Fibroblast of skin of scalp (primary cell): ENCODE measurements around the gene OTOGL.
A peak's percentile ranks its signal among the peaks of the same experiment; 100 is the strongest.
"Not testable (repeated sequence)": the region's sequence is repeated elsewhere in the genome, so short reads cannot be mapped to it uniquely, and the experiment has no call there.

ENCODE experiments used
- DNase-seq: peaks from one replicate; pipeline ENCODE4 v3.0.0-alpha.2; 2013

The OTOGL gene

DNA sequence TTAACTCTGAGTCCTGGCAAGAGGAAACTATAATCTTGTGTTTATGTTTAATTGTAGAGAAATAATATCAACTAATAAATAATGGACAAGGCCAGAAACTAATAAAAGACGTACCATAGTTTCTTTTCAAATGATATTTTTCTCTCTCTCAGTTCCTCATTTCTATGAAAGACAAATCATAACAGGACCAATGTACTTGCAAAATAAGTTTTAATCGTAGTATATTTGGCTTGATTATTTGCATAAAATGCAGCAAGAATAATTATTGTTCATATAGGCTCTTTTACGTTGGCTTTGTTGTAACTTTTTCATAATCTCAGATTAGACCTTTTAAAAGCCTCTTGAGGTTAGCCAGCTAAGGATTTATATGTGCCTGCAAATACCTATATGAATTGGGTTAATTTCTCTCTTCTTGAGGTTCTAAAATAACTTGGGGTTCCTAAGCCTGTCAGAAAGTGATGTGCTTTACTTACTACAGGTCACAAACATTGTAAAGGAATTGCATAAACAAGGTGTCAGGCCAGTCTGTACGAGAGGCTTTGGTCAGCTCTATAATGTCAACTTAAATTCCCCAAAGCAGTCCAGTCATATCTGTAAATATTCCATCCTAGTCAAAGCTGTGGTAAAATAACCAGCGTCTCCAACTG lies 191.9 kb downstream of the OTOGL start:
- DNase-seq: no peak

DNA sequence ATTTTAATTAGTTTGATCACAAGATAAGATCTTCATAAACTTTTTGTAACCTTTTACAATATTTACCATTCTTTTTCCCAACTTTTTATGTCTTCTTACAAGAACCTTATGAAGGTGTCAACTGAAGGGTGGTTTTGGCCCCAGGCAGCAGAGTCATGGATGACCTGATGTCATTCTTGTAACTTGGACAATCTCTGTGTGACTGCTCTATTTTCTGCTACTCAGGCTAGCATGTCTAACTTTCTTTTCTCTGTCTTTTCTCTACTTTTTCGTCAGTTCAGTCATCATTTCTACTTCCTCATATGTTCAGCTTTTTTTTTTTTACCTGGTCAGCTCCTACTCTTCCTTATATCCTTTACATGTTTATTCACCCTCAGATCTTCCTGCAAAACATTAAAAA lies 194.0 kb downstream of the OTOGL start:
- DNase-seq: no peak

DNA sequence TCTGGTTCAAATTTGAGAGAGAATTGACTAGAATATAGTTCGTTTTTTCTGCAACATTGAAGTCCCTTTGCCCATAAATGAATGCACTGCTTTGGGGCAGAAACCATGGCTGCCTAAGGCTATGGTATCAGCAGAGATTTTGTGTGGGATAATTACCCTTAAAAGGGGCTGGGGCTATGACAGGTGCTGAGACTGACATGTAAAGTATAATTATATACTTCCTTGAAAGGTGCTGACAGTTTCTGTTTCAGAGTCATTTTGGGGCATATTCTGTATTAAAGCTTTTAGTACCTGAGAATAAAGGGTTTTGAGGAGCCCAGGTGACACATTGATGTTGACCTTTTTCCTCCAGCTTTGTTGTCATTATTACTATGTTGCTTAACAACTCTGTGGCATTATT lies 194.4 kb downstream of the OTOGL start:
- DNase-seq: no peak

DNA sequence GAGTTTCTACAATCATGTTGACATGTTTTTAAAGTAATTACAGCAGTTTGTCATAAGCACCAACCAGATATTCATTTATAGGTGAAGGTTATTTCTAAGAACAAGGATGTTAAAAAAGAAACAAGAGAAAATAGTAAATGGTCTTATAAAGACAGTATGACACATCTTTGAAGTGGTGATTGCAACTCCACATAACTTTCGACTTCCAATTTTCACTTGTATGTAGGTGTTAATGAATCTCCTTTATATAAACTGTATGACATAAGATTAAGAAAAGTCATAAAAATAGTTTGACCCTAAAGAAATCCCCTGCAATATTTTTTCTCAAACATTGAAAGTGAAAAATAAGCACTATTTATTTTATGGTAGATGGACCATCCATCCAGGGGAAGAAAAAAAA lies 199.9 kb downstream of the OTOGL start:
- no peak for DNase-seq

- no peak for DNase-seq
These were observed 200.6 kb downstream of the OTOGL start for GRCh38 chr12:80299976-80300375.

- DNase-seq: not testable (repeated sequence)
These were observed 208.1 kb downstream of the OTOGL start for GRCh38 chr12:80307436-80307835.

DNA sequence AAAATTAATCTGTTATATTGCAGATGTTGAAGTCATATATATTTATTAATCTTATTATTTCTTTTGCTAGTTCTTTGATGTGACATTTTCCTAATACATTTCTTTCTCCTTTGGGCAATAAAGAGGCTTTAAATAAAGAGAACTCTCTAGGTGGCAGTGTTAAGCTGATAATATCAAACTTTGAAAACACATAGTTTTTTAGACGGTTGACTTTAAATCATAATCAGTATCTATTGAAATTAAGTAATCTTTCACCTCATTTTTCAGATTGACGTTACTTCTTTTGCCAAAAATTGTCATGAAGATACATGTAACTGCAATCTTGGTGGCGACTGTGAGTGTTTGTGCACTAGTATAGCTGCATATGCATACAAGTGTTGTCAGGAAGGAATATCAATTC lies 213.9 kb downstream of the OTOGL start:
- DNase-seq: no peak

DNA sequence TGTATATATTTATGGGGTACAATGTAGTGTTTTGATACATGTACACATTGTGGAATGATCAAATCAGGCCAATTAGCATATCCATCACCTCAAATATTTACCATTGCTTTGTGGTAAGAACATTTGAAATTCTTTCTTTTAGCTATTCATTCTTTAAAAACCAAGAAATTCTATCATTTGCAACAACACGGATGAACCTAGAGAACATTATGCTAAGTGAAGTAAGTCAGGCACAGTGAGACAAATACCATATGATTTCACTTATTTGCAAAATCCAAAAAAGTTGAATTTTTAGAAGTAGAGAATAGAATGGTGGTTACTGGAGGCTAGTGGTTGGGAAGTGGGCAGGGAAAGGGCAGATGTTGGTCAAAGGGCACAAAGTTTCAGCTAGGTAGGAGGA lies 215.4 kb downstream of the OTOGL start:
- no peak for DNase-seq

GRCh38 chr12:80316222-80316621 lies 216.9 kb downstream of the OTOGL start:
- DNase-seq: no peak

GRCh38 chr12:80317307-80317706 lies 218.0 kb downstream of the OTOGL start:
- DNase-seq: no peak

GRCh38 chr12:80317899-80318298 lies 218.6 kb downstream of the OTOGL start:
- no peak for DNase-seq

DNA sequence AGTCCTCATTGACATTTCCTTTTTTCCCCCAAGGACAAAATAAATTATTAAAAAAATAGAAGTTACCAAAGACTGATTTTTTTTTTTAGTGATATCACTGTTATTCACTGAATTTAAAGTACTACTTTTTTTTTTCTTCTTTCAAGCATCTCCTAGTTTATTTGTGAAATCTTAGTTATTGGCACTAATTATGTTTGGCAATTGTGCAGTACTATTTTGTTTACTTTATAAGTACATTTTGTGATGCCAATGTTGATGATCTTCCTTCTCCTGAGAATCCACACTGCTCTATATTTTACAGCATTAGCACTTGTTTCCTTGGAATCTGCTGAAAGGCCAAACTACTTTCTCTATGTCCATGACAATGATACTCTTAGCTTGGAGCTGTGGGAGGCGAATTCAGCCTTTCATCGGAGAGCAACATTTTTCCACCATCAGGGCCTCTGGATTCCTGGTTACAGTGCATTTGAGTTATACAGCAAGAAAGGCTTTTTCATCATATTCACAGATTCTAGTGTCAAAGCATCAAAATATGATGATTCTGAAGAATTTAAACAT lies 220.9 kb downstream of the OTOGL start:
- no peak for DNase-seq

GRCh38 chr12:80321653-80322052 lies 222.3 kb downstream of the OTOGL start:
- peak; percentile 14 for DNase-seq

DNA sequence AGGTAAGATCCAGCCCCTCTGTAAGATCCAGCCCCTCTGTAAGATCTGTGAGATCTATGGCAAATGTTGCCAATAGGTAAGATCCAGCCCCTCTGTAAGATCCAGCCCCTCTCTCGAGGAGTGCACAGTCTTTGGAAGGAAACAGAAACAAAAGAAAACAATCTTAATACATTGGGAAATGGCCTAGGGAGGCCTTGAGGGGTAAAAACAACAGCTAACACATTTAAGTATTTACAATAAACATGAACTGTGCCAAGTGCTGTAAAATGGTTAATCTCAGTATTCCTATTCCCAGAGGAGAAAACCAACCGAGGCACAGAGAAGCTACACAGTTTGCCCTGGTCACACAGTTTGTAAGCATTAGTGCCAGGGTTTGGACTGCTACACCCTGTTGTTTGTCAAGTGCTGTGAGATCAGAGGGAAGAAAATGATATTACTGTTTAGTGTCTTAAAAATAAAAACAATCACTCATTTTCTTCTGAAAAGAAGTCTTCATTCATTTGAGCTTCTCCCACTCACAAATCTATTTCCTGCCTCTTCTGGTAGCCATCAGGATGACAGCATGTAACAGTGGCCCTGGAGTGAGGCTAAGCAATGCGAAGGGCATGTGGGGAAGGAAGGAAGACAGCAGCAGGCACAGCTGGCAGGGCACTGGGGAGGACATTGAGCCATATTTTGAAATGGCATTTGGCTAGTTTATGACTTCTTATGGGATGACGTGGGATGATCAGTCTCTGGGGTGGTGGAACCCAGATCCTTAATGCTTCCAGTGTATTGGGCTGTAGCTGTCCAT lies 226.0 kb downstream of the OTOGL start:
- peak; percentile 4 for DNase-seq

- DNase-seq: no peak
These were observed 233.5 kb downstream of the OTOGL start for GRCh38 chr12:80332827-80333226.

DNA sequence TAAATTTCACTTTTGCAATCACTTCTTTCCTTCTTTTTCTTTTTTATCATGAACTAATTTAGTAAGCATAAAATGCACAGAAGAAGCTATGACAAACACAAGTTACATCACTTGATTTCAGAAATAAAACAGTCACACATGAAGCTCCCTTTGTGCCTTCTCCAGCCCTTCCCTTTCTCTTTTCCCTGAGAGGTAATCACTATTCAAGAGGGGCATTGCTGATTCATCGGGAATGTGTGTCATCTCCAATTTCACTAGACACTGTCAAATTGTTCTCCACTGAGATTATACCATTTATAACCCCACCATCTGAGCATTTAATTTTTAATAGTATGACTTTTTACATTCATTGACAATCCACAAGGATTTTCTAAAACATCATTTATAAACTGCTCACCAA lies 253.1 kb downstream of the OTOGL start:
- peak; percentile 12 for DNase-seq

DNA sequence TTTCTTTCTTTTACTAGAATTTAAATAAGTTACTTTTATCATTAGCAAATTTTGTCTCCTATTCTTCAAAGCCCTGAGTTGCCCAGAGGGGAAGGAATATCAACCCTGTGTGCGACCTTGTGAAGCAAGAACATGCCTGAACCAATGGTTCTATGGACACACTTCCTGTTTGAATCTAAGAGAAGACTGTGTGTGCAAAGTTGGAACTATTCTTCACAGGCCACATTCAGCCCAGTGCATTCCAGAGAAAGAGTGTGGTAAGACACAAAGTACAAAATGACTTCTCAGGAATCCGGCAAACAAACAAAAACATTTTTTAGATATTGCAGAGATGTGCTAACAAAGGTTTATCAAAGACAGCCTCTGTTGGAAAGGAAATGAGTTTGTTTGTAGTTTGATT lies 253.9 kb downstream of the OTOGL start:
- DNase-seq: peak; percentile 31

- DNase-seq: no peak
These were observed 256.8 kb downstream of the OTOGL start for GRCh38 chr12:80356097-80356496.

DNA sequence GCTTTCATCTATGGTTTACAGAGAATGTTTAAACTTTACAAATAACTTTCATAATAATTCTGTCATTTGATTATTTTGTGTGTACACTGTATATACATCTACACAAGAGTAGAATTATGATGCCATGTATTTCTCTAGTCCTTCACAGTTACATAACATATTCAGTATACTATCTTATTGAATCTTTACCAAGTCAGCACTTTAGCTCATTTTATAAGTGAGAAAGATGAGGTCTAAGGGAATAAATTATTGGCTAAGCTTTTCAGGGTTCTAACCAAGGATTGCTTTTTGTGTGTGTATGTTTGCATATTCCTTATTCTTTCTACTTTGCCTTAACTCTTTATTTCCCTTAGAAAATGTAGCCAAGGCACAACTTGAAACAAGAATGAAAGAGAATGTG lies 260.4 kb downstream of the OTOGL start:
- no peak for DNase-seq

GRCh38 chr12:80364056-80364455 lies 264.7 kb downstream of the OTOGL start:
- DNase-seq: no peak

GRCh38 chr12:80373666-80374065 lies 274.3 kb downstream of the OTOGL start:
- no peak for DNase-seq

DNA sequence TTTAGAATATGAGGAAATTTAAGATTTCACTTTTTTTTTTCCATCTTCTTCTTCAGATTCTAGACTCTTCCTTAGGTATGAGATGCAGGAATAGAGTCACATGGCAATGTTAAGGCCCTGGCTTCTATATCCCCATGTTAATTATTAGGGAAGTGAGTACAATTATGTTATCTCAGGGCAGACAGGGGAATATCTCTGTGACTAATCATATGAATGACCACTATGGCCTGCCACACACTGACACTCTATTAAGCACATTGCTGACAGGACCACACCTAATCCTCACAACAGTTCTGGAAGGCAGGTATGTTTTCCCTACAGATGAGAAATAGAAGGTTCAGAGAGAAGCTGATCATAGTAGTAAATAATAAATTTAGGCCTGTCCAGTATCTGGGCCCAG lies 275.3 kb downstream of the OTOGL start:
- DNase-seq: no peak

DNA sequence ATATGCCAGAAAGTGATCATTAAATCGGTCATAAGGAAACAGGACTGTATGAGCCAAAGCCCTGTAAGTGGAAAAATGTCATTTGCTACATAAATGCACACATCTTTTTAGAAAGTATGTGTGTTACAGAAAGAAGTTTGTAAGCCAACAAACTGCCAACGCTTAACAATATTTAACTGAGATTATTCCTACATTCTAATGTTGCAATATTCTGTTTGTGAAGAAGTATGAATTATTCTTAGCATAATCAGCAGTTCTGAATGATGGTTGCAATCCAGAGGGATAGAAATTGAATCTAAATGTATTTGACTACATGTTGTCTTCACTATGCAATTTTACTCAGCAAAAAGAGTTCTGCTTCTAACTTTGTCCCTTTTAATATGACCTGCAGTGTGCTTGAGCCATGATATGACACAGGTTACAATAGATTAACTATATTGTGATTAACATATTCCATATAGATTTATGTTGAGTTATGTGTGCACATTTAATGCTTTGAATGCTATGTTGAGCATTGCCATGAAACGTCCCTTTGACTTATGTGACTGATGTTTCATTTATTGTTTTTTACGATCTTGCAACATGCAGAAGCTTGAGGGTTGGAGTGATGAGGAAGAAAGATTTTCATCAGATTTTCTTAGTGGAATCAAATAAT lies 277.9 kb downstream of the OTOGL start:
- DNase-seq: no peak

- DNase-seq: no peak
These were observed 281.8 kb downstream of the OTOGL start for GRCh38 chr12:80381121-80381520.
